Astrocyte of the hippocampus (primary cell): ENCODE measurements around the gene KCND2.
"Not testable (repeated sequence)": the region's sequence is repeated elsewhere in the genome, so short reads cannot be mapped to it uniquely, and the experiment has no call there.

Experiments used
- DNase-seq: peaks from one replicate; pipeline ENCODE4 v3.0.0; 2011; ENCODE audit warnings: low read depth, low spot score

KCND2 gene

GRCh38 chr7:120743128-120743527 is 470.2 kb downstream of the KCND2 start:
- no peak for DNase-seq

- no peak for DNase-seq
Observed at GRCh38 chr7:120760050-120760449, 487.1 kb downstream of the KCND2 start.

GRCh38 chr7:120760851-120761250 is 487.9 kb downstream of the KCND2 start:
- DNase-seq, result no peak

- DNase-seq, result no peak
Observed at GRCh38 chr7:120770206-120770605, 497.2 kb downstream of the KCND2 start.

GRCh38 chr7:120774481-120774880 is 501.5 kb downstream of the KCND2 start:
- DNase-seq, result no peak

- no peak for DNase-seq
Observed at GRCh38 chr7:120775755-120776154, 502.8 kb downstream of the KCND2 start.

- DNase-seq, result not testable (repeated sequence)
Observed at GRCh38 chr7:120779078-120779477, 506.1 kb downstream of the KCND2 start.

- not testable (repeated sequence) for DNase-seq
Observed at GRCh38 chr7:120780451-120780850, 507.5 kb downstream of the KCND2 start.

GRCh38 chr7:120780938-120781337 is 508.0 kb downstream of the KCND2 start:
- no peak for DNase-seq

- not testable (repeated sequence) for DNase-seq
Observed at GRCh38 chr7:120781924-120782323, 508.9 kb downstream of the KCND2 start.

- no peak for DNase-seq
Observed at GRCh38 chr7:120783273-120783672, 510.3 kb downstream of the KCND2 start.

- no peak for DNase-seq
Observed at GRCh38 chr7:120783721-120784120, 510.7 kb downstream of the KCND2 start.

GRCh38 chr7:120785095-120785494 is 512.1 kb downstream of the KCND2 start:
- no peak for DNase-seq

- DNase-seq, result peak; percentile 77
Observed at GRCh38 chr7:120792091-120792860, 519.3 kb downstream of the KCND2 start.

GRCh38 chr7:120792861-120793130 is 519.8 kb downstream of the KCND2 start:
- DNase-seq, result no peak

GRCh38 chr7:120793213-120793936 is 520.4 kb downstream of the KCND2 start:
- DNase-seq, result no peak

GRCh38 chr7:120794106-120794729 is 521.2 kb downstream of the KCND2 start:
- DNase-seq, result no peak

- DNase-seq, result no peak
Observed at GRCh38 chr7:120797026-120797645, 524.2 kb downstream of the KCND2 start.

GRCh38 chr7:120799147-120799546 is 526.2 kb downstream of the KCND2 start:
- DNase-seq, result no peak
